Embryonic facial prominence (tissue), 1 donor: Measurements from ENCODE around the gene OR6N2.

ENCODE experiments used
- DNase-seq: peaks from one replicate; pipeline ENCODE4 v3.0.0-alpha.2; 2016; ENCODE audit errors: extremely low spot score

OR6N2 gene

DNA sequence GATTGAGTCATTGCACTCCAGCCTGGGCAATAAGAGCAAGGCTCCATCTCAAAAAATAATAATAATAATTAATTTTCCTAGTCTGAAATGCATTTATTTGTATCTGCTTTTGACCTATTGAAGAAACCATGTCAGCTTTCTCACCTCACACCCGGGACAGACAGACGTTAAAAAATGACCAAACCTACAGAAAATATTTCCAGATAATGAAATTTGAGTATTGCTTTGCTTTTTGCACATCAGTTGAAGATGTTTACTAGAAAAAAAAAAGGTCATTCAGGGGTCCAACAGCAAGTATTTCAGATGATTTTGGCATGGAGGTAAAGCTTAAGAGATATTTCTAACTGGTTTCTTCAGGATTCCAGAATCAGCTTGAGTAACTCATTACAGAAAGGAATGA lies 26.6 kb downstream of the OR6N2 start, which contains the start of gene OR6K6:
Gene OR6K6, plus strand, starts transcription at position 301 of the 400 bp plus-strand sequence. CDS start 168 bp downstream, outside the sequence.
- no peak for DNase-seq

- no peak for DNase-seq
Measured at GRCh38 chr1:158752155-158752712, 28.8 kb downstream of the OR6N2 start.

DNA sequence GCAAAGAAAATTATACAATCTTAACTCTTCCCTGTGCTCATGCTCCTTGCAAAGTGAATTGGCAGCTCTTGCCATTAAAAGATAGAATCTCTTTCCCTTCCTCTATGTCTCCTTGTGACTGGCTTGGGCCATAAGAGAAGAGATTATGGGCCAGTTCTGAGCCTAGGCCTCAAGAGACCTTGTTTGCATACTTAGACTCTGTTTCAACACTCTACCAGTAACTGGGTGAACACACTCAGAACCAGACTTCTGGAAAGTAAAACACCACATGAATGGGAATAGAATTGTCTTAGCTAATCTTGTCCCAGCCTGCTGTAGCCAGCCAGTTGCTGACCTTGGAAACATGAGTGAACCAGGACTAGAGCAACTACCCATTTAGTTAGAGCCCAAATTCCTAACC lies 45.2 kb downstream of the OR6N2 start:
- no peak for DNase-seq

- no peak for DNase-seq
Measured at GRCh38 chr1:158732524-158732923, 48.5 kb downstream of the OR6N2 start.

DNA sequence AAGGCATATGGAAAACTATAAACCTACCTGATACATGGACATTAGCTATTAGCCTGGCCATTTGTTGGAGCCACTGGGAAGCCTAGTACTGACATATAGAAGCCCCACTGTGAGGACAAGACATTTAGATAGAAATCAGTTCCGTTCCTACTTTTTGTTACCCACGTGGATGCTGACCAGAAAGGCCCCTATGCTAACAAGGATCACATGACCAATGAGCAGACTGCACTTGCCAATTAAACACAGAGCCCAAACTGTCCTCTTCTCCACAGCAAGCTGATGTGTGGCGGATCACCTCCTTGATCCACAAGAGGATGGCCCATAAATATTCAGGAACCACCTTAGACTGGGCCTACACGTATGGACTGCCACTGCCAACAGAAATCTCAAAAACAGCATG lies 49.3 kb downstream of the OR6N2 start:
- DNase-seq = no peak

GRCh38 chr1:158730453-158730852 lies 50.6 kb downstream of the OR6N2 start:
- no peak for DNase-seq

DNA sequence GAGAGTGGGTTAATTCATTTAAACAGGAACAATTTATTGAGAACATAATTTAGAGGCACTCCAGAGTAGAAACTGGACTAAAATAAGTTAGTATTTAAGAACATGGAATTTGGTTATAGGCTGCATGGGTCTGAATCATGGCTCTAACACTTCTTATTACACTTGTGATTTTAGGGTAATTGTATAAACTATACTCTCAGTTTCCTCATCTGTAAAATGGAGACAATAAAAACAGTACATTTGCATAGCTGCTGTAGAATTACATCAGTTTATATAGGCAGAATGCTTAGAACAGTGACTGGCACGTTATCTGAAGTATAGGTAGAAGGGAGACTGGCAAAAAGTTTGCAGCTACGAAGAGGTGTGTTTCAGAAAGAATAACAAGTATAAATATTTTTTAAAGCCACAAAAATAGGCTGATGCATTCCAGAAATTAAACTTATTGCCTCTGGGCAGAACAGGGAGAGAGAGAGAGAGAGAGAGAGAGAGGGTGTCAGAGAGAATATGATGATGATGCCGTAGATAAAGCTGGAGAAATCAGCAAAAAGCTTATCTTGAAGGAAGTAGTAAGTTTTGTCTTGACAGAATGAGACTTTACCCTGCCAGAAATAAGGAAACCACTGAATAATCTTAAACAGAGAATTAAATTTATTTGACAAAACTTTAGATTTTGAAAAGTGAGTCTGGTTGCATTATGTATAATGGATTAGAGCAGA lies 52.3 kb downstream of the OR6N2 start:
- DNase-seq = no peak

GRCh38 chr1:158724442-158724841 lies 56.6 kb downstream of the OR6N2 start:
- DNase-seq = no peak
